Ramos (cell line): ENCODE results near the gene CBX2.

Experiments
- in situ Hi-C: fragments of 300-500 bp; cut with MboI; formaldehyde crosslinking; loops from one replicate; pipeline ENCODE4 v1.14.3; 2022; ENCODE audit warnings: low sequenced_read_pairs; ENCODE audit not compliant: unreplicated experiment

Gene CBX2

DNA sequence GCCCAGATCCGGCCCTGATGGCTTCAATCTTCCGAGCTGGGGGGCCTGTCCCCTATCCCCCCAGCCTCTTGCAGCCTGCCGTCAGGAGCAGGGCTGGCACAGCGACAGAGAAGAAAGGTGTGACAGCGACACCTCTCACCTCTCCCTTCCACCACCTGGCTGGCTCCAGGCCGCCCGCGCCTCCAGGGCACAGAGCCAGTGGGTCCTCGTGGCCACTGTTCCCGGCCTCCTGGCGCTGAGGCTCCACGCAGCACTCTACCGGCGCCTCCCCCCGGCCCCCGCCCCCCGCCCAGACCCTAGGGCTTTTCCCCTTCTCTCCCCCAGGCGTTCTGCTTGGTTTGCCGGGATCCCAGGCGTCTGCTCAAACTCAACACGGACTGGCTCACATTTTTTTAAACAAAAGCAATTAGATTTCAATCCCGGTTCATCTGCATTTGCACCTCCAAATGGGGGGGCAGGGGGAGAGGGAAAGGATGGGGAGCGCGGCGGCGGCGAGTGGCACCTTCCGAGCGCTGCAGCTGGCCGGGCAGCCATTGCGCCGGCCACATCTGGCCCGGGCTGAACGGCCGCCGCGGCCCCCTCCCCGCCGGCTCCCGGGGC lies 31.7 kb downstream of the CBX2 start:
- in situ Hi-C loops, result no loop called here

DNA sequence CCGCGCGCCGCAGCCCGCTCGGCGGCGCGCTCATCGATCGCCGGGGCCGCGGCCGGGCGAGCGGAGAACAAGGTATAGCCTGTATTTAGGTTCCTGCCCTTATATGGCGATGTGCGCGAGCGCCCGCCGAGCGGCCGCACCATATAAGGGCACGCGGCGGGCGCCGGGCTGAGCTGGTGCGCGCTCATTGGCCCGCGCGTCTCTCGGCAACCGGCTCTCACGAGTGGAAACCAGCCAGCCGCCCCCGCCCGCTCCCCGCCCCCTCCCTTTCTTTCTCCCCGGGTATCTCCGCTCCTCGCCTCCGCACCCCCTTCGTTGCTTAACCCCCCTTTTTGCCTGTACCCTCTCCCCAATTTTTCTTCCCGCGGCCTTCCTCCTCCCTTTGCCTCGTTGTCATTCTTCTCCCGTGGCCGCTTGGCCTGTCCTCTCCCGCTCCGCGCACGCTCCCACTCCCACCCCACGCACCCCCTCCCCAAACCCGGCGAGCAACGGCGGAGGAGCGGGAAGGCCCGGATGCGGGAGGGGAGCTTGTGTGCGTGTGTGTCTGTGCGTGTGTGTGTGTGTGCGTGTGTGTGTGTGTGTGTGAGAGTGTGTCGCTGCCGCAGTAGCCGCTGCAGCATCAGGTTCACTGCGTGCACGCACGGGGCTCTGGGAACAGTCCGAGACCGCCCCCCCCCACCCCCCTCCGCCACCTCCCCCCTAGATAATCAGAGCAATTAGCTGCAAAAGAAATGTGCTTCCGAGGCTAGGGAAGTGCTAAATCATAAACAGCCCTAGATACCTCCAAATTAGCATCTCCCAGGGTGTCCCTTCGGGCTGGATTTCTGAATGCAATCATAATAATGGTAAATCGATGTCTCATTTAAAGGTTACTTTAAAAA lies 32.4 kb downstream of the CBX2 start:
- in situ Hi-C loops, result no loop called here

DNA sequence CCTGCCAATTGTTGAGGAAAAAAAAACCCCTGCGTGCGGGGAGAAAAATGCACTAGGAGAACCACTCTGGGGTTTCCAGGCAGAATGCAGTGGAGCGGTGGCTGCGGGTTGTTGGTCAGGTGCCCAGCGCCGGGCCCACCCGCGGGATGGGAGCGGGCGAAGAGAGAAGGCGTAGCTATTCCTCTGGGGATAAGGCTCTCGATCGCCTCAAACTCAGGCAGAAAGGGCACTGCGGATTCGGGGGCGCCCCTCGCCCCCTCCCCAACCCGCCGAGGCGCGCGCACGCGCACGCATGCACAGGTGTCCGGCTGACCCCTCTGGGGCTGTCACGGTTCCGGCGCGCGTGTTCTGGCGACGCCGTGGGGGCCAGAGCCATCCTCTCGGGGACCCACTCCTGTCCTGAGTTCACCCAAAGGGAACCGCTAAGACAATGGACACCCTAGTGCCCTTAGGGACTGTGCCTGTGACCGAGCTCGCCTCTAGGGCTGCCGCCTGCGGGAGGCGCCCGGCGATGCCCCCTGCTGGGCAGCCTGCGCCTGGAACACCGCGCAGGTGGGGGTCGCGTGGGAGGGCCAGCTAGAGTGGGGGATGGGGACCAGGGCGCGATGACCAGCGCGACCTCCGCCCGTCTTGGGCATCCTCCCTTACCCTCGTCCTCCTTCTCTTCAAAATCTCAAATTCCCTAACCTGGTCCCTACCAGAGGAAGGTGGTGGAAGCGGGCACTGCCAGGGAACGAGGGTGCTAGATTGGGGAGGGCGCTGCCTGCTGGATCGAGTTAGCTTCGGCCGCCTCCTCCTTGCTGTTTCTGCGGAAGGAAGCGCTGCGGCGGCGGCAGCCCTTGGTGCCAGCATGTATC lies 33.3 kb downstream of the CBX2 start:
- in situ Hi-C loops, result no loop called here

DNA sequence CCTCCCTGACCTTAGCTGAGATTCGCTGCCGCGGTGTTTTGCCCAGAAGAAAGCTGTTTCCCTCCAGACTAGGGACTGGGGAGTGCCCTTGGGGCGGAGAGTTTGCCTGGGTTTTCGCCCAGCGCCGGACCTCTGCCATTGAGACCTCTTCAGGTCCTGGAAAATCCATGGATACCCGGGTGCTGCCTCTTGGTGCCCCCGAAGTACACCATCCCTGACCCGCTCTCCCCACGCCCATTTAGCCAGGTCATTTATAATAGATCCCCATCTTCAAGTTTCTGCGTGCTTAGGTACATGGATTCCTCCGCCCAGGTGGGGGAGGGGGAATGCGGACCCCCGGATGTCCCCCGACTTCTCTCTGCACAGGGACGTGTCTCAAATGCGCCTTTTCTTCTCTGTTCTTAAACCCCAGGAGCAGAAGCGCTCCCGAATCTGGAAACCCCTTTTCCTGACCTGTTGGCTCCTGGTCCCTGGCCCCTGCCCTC lies 34.0 kb downstream of the CBX2 start:
- in situ Hi-C loops, result no loop called here

DNA sequence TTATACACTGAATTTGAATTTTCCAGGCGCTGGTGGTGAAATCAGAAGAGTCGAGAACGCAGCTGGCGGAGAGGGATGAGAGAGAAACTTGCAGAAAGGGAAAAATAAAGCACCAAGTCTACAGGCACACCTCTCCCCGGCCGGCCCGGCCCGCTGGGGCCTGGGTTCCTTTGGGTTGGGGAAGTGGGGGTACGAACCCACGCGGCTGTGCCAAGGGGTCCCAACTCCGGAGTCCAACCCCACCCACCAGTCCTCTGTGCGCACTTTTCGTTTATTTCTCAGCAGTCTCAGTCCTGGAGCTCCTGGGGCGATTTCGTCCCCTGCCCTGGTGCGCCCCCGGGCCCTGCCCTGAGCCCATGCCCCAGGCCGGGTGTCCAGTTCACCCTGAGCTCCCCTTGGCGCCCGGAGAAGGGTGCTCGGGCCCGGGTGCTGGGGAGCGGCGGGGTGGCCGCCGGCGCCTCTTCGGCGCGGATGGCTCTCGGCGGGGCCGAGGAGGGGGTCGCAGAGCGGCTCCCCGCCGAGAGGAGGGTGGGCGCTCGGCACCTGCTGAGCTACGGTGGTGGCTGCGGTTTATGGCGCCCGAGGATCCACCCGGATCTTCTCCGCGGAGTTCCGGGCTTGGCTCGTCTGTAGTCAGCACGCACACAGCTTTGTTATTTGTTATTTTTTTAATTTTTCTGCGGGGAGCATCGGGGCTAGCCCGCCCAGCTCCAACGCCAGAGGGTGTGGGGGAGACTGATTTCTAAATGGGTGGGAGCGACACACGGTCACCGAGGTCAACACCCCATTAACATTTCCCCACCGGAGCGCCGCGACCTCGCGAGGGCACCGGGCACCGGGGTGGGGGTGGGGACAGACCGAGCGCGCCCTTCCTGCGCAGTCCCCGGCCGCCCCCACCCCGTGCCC lies 34.7 kb downstream of the CBX2 start:
- in situ Hi-C loops, result no loop called here

DNA sequence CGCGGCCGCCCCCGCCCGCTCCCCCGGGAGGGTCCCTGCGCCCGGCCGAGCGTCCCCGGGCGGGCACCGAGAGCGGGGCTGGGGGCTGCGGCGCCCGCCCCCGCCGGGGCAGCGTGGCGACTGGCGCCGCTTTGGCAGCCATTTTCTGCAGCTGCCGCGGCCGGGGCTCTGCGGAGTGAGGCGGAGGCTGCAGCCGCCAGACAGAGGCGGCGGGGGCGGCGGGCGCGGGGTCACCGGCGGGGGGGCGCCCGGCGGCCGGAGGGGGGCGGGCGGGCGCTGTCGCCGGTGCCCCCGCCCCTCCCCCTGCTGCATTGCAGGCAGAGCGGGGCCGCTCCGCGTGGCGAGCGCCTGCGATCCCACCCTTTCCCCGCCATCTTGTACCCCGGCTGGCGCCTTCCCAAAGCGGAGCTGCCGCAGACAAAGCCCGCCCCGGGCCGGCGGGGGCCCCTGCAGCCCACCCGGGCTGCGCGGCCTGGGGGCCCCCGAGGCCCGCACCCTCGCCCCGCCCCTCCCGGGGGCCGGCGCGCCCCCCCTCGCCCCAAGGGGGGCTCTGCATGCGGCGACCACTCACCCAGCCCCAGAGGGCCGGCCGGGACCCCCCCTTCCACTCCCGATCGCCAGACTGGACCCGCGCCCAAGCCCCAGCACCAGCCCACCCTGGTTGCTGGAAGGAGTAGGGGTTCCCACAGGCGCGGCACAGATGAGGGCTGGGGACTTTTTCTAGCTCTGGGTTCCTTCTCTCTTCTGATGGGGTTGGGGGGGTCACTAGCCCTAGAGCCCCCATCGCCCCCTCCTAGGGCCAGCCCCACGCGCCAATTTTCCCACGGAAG lies 35.6 kb downstream of the CBX2 start:
- in situ Hi-C loops, result no loop called here

DNA sequence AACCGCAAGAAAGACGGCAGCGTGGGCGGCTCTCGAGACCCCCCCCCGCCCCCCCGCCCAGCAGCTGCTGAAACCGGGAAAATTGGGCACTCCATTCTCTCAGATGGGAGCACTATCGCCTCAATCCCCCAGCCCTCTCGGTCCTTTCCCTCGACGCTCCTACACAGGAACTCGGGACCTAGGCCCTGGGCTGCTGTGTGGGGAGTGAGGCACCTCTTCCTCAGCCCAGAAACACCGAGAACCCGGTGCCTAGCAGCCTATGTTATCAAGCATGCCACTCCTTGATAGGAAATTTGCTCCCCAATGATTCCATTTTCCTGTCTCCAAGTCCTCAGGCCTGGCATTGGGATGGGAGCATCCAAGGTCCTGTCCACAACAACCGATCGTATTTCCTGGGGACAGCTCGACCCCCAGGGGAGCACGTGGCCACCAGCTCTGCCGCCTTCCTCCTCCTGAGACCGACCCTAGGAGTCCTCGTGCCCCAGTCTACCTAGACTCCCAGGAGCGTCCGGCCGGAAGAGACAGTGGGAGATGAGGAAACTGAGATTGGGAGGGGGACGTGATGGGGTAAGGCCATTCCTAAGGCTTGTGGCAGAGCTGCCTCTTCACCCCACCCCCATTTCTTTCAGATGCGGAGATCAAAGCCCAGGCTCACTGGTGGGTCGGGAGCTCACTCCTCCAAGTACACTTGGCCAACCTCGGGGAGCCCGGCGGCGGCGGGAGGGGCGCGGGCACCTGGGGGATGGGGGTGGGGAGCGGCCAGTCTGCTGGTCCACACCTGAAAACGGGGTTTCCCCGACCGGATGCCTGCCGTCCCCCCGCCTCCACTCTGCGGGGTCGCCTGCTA lies 36.4 kb downstream of the CBX2 start:
- in situ Hi-C loops, result no loop called here

DNA sequence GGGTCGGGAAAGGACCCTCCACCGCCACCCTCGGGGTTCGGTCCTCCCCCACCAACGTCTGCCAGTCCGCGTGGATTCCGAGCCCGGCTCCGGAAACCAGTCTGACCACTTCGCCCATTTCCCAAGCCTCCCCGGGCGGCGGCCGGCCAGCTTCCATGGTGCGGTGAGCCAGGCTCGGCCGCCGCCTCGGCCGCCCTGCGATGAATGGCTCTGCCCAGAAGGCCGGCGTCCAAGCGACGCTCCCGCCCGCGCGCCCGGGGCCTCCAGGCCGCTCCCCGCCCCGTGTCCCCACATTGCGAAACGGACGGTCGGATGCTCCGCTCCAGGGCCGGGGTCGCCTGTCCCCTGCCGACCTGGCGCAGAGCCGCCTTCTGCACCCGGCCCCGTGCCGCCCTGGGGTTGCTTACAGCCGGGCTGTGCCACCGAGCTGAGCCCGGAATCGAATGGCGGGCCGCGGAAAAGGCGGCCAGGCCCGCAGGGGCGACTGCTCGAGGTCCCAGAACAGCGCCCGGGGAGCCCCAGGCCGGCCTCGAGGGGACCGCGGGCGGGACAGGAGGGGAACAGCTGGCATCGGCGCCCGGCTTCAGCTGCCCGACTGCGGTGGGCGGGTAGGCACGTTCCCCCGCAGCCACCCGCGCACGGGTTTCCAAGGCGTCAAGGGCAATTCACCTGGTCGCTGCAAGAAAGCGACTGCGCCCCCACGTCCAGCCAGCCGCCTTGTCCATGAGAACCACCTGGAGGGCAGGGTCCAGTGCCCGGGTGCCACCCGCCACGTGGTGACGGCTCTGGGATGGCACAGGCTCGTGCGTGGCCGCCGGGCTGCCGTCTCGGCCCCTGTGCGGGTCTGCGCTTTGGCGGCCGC lies 37.3 kb downstream of the CBX2 start:
- in situ Hi-C loops, result no loop called here

DNA sequence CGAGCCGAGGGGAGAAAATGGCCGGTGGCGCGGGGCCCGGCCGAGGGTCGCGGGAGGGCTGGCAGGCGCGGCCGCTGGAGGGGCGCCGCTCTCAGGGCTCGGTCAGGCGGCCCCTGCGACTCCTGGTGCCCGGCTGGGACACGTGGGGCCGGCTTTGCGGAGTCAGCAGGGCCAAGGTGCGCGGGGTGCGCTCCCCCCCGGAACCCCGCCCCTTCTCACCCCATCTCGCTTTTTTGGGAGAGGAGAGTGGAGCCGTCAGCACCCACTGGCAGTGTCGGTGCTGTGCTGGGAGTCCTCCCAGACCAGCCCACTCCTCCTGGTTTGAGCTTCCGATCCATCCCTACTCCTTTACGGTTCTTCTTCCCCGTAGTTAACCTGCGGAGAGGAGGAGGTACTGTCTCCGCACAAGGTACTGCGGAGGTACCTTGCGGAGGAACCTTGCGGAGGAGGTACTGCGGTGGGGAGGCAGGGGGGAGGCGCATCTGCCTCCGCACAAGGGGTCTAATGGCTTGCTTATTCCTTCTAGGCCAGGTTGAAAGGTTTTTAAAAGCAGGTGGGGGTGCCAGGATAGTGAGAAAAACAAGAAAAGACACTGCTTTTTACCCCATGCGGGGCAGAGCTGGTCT lies 38.0 kb downstream of the CBX2 start:
- in situ Hi-C loops, result no loop called here

DNA sequence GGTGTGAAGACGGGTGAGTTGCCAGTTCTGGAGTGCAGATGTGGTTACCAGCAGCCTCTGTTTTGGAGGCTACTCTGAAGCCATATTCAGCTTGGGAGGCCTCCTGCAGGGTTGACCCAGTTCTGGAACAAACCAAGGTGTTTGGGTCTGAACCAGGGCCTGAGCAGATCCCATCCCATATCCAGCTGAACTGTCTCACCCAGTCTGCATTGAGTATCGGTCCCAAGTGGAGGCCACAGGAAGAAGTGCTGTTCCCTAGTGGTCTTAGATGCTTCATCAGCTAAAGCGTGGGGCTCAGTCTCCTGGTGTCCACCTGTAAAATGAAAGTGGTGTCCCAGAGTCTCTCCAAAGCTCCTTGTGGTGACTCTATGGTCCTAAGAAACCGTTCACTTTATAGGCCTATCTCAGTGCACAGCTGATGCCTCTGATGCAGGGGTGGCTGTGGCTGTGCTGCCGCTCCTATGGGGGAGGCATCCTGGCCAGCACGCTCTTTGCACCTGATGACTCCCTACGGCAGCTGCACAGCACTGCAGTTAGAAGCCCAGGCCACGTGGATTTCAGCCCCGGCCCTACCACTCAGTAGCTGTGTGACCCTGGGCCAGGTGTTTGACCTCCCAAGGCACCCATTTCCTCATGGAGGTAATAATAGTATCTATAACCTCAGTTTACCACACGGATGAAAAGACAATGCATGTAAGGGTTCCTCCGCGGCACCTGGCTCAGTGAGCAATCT lies 40.2 kb downstream of the CBX2 start:
- in situ Hi-C loops, result no loop called here

DNA sequence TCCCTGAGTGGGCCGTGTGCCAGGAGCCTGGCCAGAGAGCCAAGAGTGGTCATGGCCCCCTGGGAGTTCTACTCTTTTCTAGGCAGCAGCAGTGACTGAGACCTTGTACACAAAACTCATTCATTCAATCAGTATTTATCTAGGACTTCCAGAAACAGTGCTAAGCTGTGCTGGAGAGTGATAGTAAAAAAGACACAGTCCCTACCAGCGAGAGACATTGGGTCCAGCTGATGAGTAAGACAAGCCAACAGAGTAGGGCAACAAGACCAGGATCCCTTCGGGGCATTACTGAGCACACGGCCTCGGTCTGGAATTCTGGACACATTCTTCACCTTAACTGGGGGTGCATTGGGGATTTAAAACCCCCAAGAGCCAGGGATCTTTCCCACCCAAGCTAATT lies 41.1 kb downstream of the CBX2 start:
- in situ Hi-C loops, result no loop called here

DNA sequence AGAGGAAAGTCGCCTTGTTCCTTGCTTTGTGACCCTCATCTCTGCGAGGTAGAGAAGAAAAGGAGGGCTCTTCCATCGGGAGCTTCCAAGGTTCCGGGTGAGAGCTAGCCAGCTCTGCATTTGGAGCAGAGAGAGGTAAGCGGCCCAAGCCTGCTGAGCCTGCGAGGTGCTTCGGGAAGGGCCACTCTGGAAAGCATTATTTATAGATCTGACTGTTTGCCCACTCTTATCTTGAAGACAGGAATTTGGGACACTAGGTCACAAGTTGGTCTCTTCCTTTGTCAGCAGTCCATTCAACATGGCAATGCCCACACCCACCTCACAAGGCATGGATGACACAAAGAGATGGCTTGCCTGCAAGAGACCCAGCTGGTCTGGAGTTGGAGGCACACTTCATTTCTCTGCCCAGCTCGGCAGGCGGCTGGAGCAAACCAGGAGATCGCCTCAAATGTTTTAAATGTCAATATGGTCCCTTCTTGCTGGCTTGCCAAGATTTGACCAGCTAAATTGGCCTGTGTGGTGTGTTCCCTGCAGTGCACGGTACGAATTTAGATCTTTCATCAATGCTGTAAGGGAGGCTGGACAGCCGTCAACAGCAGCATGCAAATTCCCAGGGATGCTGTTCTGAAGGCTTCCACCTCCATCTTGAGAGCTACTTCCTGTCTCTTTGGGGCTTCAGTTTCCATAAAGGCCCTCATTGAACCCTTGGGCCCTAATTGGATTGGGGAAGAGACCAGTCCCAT lies 41.8 kb downstream of the CBX2 start:
- in situ Hi-C loops, result no loop called here

DNA sequence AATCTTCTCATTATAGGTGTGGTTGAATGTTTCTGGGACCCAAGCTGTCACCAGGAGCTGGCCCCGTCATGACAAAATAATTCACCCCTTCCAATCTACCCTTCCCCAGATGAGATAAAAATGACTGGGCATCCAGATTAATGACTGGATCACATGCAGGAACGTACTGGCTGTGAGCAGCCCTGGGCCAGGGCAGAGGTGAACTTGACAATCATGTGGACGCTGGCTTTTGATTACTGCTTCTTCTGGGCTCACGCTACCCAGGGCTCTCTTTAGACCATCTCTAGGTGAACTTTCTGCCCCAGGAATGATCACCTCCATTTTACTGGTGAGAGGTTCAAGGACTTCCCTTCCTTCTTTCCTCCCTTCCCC lies 43.0 kb downstream of the CBX2 start:
- in situ Hi-C loops, result no loop called here

DNA sequence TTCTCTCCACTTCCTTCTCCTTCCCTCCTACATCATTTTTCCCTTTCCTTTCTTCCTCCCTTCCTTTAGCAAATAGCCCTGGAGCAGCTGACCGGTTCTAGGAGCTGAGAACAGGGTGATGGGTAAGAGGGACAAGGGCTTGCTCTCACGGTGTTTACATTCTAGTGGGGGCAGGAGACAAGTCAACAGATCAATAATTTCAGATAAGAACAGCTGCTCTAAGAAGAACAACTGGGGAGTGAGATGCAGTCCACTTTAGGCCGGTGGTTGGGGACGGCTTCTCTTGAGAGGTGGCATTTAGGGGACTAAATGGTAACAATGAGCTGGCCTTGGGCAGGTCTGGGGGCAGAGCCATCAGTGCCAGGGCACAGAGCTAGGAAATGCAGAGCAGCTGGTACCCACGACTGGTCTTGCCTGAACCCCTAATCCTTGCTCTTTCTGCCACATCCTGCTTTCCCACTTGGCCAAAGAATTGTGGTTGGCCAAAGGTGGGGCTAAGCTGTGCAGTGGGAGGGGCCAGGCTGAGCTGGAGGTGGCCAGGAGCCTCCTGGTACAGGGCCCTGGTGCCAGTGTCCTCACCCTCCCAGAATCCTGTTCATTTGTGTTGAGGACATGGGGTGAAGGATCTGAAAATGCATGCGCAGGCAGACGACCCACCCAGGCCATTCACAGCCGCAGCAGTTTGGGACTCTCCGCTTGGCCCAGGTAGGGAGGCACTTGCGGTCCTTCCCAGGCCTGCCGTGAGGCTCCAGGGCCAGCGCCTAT lies 43.6 kb downstream of the CBX2 start:
- in situ Hi-C loops, result no loop called here
